DOHH2 (cell line): Measurements from ENCODE around the gene UAP1L1.

ENCODE experiments used
- H3F3A ChIP-seq: fragments of 200-600 bp; sonication (generic), shearing (Covaris generic); 2 replicates; pipeline ENCODE4 v1.6.0; 2016; ENCODE audit warnings: antibody characterized with exemption, mild to moderate bottlenecking; ENCODE audit not compliant: control insufficient read depth, insufficient read depth
- H3K27ac ChIP-seq: fragments of 200-600 bp; sonication (generic); 2 replicates; pipeline ENCODE4 v1.5.1; 2014; ENCODE audit warnings: low read depth, mild to moderate bottlenecking, low read length, moderate library complexity
- H3K27me3 ChIP-seq: fragments of 200-600 bp; sonication (generic); 2 replicates; pipeline ENCODE4 v1.6.1; 2014; ENCODE audit warnings: mild to moderate bottlenecking, low read length, mixed read lengths; ENCODE audit not compliant: control insufficient read depth
- H3K36me3 ChIP-seq: fragments of 200-600 bp; sonication (generic); 2 replicates; pipeline ENCODE4 v1.6.1; 2014; ENCODE audit warnings: mild to moderate bottlenecking, low read length, moderate library complexity, mixed read lengths; ENCODE audit not compliant: control insufficient read depth
- H3K4me1 ChIP-seq: fragments of 200-600 bp; sonication (generic); 2 replicates; pipeline ENCODE4 v1.6.1; 2014; ENCODE audit warnings: mild to moderate bottlenecking, low read length, mixed read lengths; ENCODE audit not compliant: control insufficient read depth
- H3K4me2 ChIP-seq: fragments of 200-600 bp; sonication (generic); 2 replicates; pipeline ENCODE4 v1.6.0; 2014; ENCODE audit warnings: mild to moderate bottlenecking, low read length, moderate library complexity
- H3K4me3 ChIP-seq: fragments of 200-600 bp; sonication (generic); 2 replicates; pipeline ENCODE4 v1.5.1; 2014; ENCODE audit warnings: mild to moderate bottlenecking, low read length, mixed read lengths
- H3K79me2 ChIP-seq: fragments of 200-600 bp; sonication (generic); 2 replicates; pipeline ENCODE4 v1.6.1; 2014; ENCODE audit warnings: mild to moderate bottlenecking, low read length, mixed read lengths; ENCODE audit not compliant: control insufficient read depth
- H3K9me2 ChIP-seq: fragments of 200-600 bp; sonication (generic); replicated peaks from 2 replicates; pipeline ENCODE4 v1.6.1; 2014; ENCODE audit warnings: mild to moderate bottlenecking, low read length, mixed read lengths; ENCODE audit not compliant: control insufficient read depth
- H3K9me3 ChIP-seq: fragments of 200-600 bp; sonication (generic); 2 replicates; pipeline ENCODE4 v1.6.1; 2014; ENCODE audit warnings: antibody characterized with exemption, low read length, mixed read lengths; ENCODE audit not compliant: control insufficient read depth, insufficient read depth
- H4K20me1 ChIP-seq: fragments of 200-600 bp; sonication (generic); 2 replicates; pipeline ENCODE4 v1.6.0; 2014; ENCODE audit warnings: low read depth, mild to moderate bottlenecking, antibody characterized with exemption, low read length, moderate library complexity; ENCODE audit not compliant: control insufficient read depth, insufficient read depth
- EZH2phosphoT487 ChIP-seq: fragments of 200-600 bp; sonication (generic); IDR thresholded peaks from 2 replicates; pipeline ENCODE4 v1.6.1; 2017; ENCODE audit warnings: borderline replicate concordance, mild to moderate bottlenecking, antibody characterized with exemption, low read length, moderate library complexity, mixed read lengths
- TF ChIP-seq, protein P1 (sequence below): fragments of 200-600 bp; sonication (generic); IDR thresholded peaks from one replicate; pipeline ENCODE4 v1.5.1; 2014; ENCODE audit warnings: antibody characterized with exemption, mild to moderate bottlenecking, low read depth, low read length; ENCODE audit not compliant: poor library complexity, severe bottlenecking

The UAP1L1 gene

GRCh38 chr9:137070906-137071275, 6.4 kb upstream of the UAP1L1 start:
- TF ChIP-seq EZH2phosphoT487, result no peak
- peaks cover 5% of the 10 kb centered on the region; the same call in 1 of the 2 replicates for H3F3A ChIP-seq
- peaks cover 13% of the 10 kb centered on the region for H4K20me1 ChIP-seq
- H3K4me3 ChIP-seq, result peak overlapping the region; percentile 95
- no peaks in the 10 kb centered on the region for H3K9me2 ChIP-seq
- H3K27ac ChIP-seq, result peak overlapping the region; percentile 22
- no peaks in the 10 kb centered on the region for H3K9me3 ChIP-seq
- H3K4me2 ChIP-seq, result peak overlapping the region; percentile 79
- peaks cover 9% of the 10 kb centered on the region for H3K36me3 ChIP-seq
- H3K79me2 ChIP-seq, result peaks cover 41% of the 10 kb centered on the region
- peaks cover 45% of the 10 kb centered on the region for H3K4me1 ChIP-seq
- H3K27me3 ChIP-seq, result no peaks in the 10 kb centered on the region

DNA sequence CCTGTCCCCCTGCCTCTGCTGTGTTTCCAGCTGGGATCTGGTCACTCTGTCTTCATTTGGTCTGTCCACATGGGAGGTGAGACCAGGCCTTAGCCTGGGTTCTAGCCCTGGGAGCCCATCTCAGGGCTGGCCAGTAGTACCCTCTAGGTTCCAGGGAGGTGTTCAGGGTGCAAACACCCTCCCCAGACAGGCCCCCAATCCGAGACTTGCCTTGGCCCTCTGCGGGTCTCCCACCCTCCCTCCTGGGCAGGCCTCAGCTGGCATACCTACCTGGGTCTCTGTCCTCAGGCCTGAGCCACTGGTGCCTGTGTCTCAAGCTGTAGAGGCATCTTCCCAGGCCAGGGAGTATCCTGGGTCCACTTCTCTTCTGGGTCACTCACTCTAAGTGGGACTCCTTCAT, 6.0 kb upstream of the UAP1L1 start:
- peaks cover 5% of the 10 kb centered on the region for H3K36me3 ChIP-seq
- H3K4me1 ChIP-seq, result peaks cover 45% of the 10 kb centered on the region
- no peaks in the 10 kb centered on the region for H3K9me3 ChIP-seq
- peaks cover 13% of the 10 kb centered on the region for H4K20me1 ChIP-seq
- no peak for TF ChIP-seq EZH2phosphoT487
- TF ChIP-seq, protein P1, sequence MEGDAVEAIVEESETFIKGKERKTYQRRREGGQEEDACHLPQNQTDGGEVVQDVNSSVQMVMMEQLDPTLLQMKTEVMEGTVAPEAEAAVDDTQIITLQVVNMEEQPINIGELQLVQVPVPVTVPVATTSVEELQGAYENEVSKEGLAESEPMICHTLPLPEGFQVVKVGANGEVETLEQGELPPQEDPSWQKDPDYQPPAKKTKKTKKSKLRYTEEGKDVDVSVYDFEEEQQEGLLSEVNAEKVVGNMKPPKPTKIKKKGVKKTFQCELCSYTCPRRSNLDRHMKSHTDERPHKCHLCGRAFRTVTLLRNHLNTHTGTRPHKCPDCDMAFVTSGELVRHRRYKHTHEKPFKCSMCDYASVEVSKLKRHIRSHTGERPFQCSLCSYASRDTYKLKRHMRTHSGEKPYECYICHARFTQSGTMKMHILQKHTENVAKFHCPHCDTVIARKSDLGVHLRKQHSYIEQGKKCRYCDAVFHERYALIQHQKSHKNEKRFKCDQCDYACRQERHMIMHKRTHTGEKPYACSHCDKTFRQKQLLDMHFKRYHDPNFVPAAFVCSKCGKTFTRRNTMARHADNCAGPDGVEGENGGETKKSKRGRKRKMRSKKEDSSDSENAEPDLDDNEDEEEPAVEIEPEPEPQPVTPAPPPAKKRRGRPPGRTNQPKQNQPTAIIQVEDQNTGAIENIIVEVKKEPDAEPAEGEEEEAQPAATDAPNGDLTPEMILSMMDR, result no peak
- H3K79me2 ChIP-seq, result peaks cover 37% of the 10 kb centered on the region
- H3K9me2 ChIP-seq, result no peaks in the 10 kb centered on the region
- H3K4me3 ChIP-seq, result peak overlapping the region; percentile 95
- peaks cover 7% of the 10 kb centered on the region; the same call in 1 of the 2 replicates for H3F3A ChIP-seq
- H3K4me2 ChIP-seq, result peak overlapping the region; percentile 79
- no peaks in the 10 kb centered on the region for H3K27me3 ChIP-seq
- H3K27ac ChIP-seq, result peak overlapping the region; percentile 22; the same call in 1 of the 2 replicates

GRCh38 chr9:137073992-137074399, 3.3 kb upstream of the UAP1L1 start:
- Histone ChIP-seq H3K27me3 (no peaks in the 10 kb centered on the region), H3K27ac (no peak overlapping the region), H3K4me2 (no peak overlapping the region), H3F3A (peaks cover 6% of the 10 kb centered on the region; the same call in 1 of the 2 replicates), H3K36me3 (peaks cover 9% of the 10 kb centered on the region), H3K9me2 (no peaks in the 10 kb centered on the region), H3K9me3 (no peaks in the 10 kb centered on the region), H3K79me2 (peaks cover 19% of the 10 kb centered on the region), H3K4me3 (no peak overlapping the region), H3K4me1 (peaks cover 40% of the 10 kb centered on the region), H4K20me1 (peaks cover 9% of the 10 kb centered on the region; the same call in 1 of the 2 replicates)
- no peak for TF ChIP-seq EZH2phosphoT487
- TF ChIP-seq, protein P1, result no peak

DNA sequence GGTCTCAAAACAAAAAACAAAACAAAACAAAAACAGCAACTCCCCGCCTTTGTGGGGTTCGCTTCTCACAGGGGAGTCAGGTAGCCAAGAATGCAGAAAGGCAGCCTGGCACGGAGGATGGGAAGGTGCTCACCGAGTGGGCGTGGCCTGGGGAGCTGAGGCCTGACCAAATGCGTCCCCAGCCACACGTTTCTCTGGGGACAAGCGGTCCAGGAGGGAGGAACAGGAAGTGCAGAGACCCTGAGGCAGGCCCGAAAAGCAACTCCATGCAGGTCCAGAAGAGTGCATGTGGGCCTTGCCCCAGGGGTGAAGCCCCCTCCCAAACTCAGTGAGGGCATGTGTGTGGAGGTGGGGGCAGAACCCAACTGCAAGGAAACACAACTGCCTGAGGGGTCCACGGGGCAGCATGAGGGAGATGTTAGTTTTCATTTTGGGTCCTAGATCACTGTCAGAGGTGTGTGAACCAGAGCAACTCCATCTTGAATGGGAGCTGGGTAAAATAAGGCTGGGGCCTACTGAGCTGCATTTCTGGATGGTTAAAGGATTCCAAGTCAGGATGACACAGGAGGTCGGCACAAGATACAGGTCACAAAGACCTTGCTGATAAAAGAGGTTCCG, 2.6 kb upstream of the UAP1L1 start:
- Histone ChIP-seq H3K9me2 (no peaks in the 10 kb centered on the region), H3K36me3 (peaks cover 17% of the 10 kb centered on the region), H3K4me2 (peak overlapping the region; percentile 48), H4K20me1 (0 out of 2 replicates have a peak, but pooled peaks cover 10% of the 10 kb centered on the region), H3K4me1 (peaks cover 36% of the 10 kb centered on the region), H3K9me3 (no peaks in the 10 kb centered on the region), H3F3A (peaks cover 6% of the 10 kb centered on the region; the same call in 1 of the 2 replicates), H3K27ac (no peak overlapping the region), H3K4me3 (no peak overlapping the region), H3K79me2 (peaks cover 12% of the 10 kb centered on the region), H3K27me3 (no peaks in the 10 kb centered on the region)
- no peak for TF ChIP-seq EZH2phosphoT487
- TF ChIP-seq, protein P1, result no peak
